ENCODE data around the gene PRAF2. TPM values are rescaled to one million over a fixed set of nuclear protein-coding genes. Genes with fewer than 3 reads are reported as not detected.

PRAF2 gene
- 0.33 TPM in 1 of 2 replicates, not detected in the other for total RNA-seq (2016; rRNA removed; fragmentation: Illumina TruSeq; extraction: Trizol)
- not detected in 2 replicates for total RNA-seq (2016; cell fraction: cytosol; rRNA removed; fragmentation: Illumina TruSeq; extraction: Trizol; ENCODE audit: low read depth)
- 0.37 TPM in 1 of 2 replicates, not detected in the other for total RNA-seq (2016; cell fraction: insoluble cytoplasmic fraction; rRNA removed; fragmentation: Illumina TruSeq; extraction: Trizol)
- not detected in 2 replicates for total RNA-seq (2016; cell fraction: membrane; rRNA removed; fragmentation: Illumina TruSeq; extraction: Trizol)
- total RNA-seq (2016; cell fraction: nucleus; rRNA removed; fragmentation: Illumina TruSeq; extraction: Trizol), result 1.0 TPM in 1 of 2 replicates, not detected in the other
- polyA plus RNA-seq (2011; rRNA removed), result 2.6 and 4.3 TPM in 2 replicates
- polyA plus RNA-seq (2011; cell fraction: cytosol; rRNA removed), result 0.94 and 1.1 TPM in 2 replicates
- polyA plus RNA-seq (2011; cell fraction: nucleus; rRNA removed), result 16.4 and 19.7 TPM in 2 replicates
- 2.0 and 3.1 TPM in 2 replicates for polyA plus RNA-seq (2012)
- 0.26 TPM in 1 of 2 replicates, not detected in the other for polyA plus RNA-seq (2016; cell fraction: cytosol; fragmentation: Illumina TruSeq; extraction: Trizol; ENCODE audit: low read depth)
- polyA plus RNA-seq (2016; cell fraction: insoluble cytoplasmic fraction; fragmentation: Illumina TruSeq; extraction: Trizol; ENCODE audit: low read depth), result 0.58 TPM in 1 of 2 replicates, not detected in the other
- polyA plus RNA-seq (2016; cell fraction: membrane; fragmentation: Illumina TruSeq; extraction: Trizol; ENCODE audit: low read depth), result 0.17 and 0.50 TPM in 2 replicates
- 3.4 and 4.5 TPM in 2 replicates for polyA plus RNA-seq (2016; cell fraction: nucleus; fragmentation: Illumina TruSeq; extraction: Trizol; ENCODE audit: insufficient read depth, low read depth)
- polyA minus RNA-seq (2011; rRNA and poly(A)+ RNA removed; ENCODE audit: low replicate concordance), result 0.84 and 7.9 TPM in 2 replicates
- not detected in 2 replicates for polyA minus RNA-seq (2011; cell fraction: cytosol; rRNA and poly(A)+ RNA removed)
- 1.7 and 5.3 TPM in 2 replicates for polyA minus RNA-seq (2011; cell fraction: nucleus; rRNA and poly(A)+ RNA removed)
- Bru-seq, nascent RNA, result percentile 44 among the genes with signal in this experiment
- BruChase-seq, experiment 1, labeled RNA remaining after a 6-hour chase, result percentile 47 among the genes with signal in this experiment
- percentile 40 among the genes with signal in this experiment for BruChase-seq, experiment 2, labeled RNA remaining after a 2-hour chase
- long read RNA-seq, experiment 1, result 0 reads
- long read RNA-seq, experiment 2, partial matches to known transcripts, result 0 of 2 reads
- long read RNA-seq, experiment 2, other reads (novel, unspliced or antisense), result 0 of 2 reads

- ATAC-seq, result no peak
- WGBS (ENCODE audit: low lambda C conversion rate), result 95% methylated on average over 14 of the region's 61 CpGs
- H3K4me2 ChIP-seq (ENCODE audit: low read depth, low read length), result no peak within 1 kb of the TSS
- no TSS peak for BruUV-seq (replicated peaks)
- H3K36me3 ChIP-seq (replicated peaks in 1 of 2; ENCODE audit: control insufficient read depth in 1 of 2, insufficient read depth in 2 of 2, low read length in 2 of 2), result peaks cover 2 to 7% of the 10 kb centered on the region in 2 experiments; a peak in 2 of 5 replicates
- in situ Hi-C loops (cut with HindIII; ENCODE audit: extremely low pct_ligation_motif_present, low pct_unique_long_range_greater_than_20kb), result no loop called here
- H2AFZ ChIP-seq (ENCODE audit: low read length), result no peak within 1 kb of the TSS
- intact Hi-C loops (cut with micrococcal nuclease; ENCODE audit: unreplicated experiment), result no loop called here
- no peak within 1 kb of the TSS for H3K9ac ChIP-seq (ENCODE audit: insufficient read depth, low read depth, low read length)
- H3K4me3 ChIP-seq (replicated peaks in 1 of 3; ENCODE audit: insufficient read depth in 1 of 3, low read depth in 2 of 3, low read length in 3 of 3), result no peak within 1 kb of the TSS
- H3K9me3 ChIP-seq (ENCODE audit: low read length), result no peaks in the 10 kb centered on the region
- H3K79me2 ChIP-seq (ENCODE audit: insufficient read depth, low read length), result peaks cover 2% of the 10 kb centered on the region
- no peak within 1 kb of the TSS for H3K27ac ChIP-seq (ENCODE audit: extremely low read length, insufficient read depth, low read length)
- DNase-seq (ENCODE audit: low spot score), result no peak
- no peaks in the 10 kb centered on the region for H3K27me3 ChIP-seq (ENCODE audit: control insufficient read depth in 1 of 2, insufficient read depth in 2 of 2, low read length in 2 of 2)
- ChIA-PET POLR2A (no interaction called here), CTCF (ENCODE audit: low intra/inter-chr PET ratio, low total read pairs) (no interaction called here)
- FAIRE-seq, result no peak
- TF ChIP-seq AGO2 (optimal IDR thresholded peaks at IDR 0.05; ENCODE audit: low read depth, low read length), result peak; percentile 60
- no peak for TF ChIP-seq NKX3-1 (CRISPR knock-in tag; IDR thresholded peaks at IDR 0.05)
- peak; percentile 60 for TF ChIP-seq RBFOX2 (IDR thresholded peaks at IDR 0.05; ENCODE audit: low read depth, low read length)
- TF ChIP-seq SP4 (CRISPR knock-in tag; IDR thresholded peaks at IDR 0.05), result no peak
- H3K4me1 ChIP-seq (ENCODE audit: insufficient read depth, low read length), result peaks cover 3% of the 10 kb centered on the region; the same call in 1 of the 2 replicates
- H4K20me1 ChIP-seq (ENCODE audit: insufficient read depth, low read length), result no peaks in the 10 kb centered on the region
Measured at GRCh38 chrX:49073601-49074575, at the start of gene PRAF2. Gene PRAF2 (minus strand): TSS chrX:49074002. CDS start chrX:49073987, 15 bp downstream.
